Endothelial cell of hepatic sinusoid (primary cell): ENCODE measurements around the gene DEGS2.

Source experiments
- in situ Hi-C: cut with HindIII; loops from 2 replicates; pipeline ENCODE4 v1.10.0; 2017; ENCODE audit warnings: low sequenced_read_pairs

Gene DEGS2

GRCh38 chr14:100100032-100100703 lies 59.3 kb downstream of the DEGS2 start:
- in situ Hi-C loops, result loop anchor here (5.0 kb wide), 2 partner anchors 43 to 118 kb away; no protein-coding TSS in a partner anchor

GRCh38 chr14:100098171-100098570 lies 61.3 kb downstream of the DEGS2 start:
- in situ Hi-C loops, result no loop called here

- in situ Hi-C loops, result no loop called here
Observed at GRCh38 chr14:100096656-100097055, 62.8 kb downstream of the DEGS2 start.
